Measurements from ENCODE around the gene KSR2.
"Not testable (repeated sequence)": the region's sequence is repeated elsewhere in the genome, so short reads cannot be mapped to it uniquely, and the experiment has no call there.

KSR2 gene

DNA sequence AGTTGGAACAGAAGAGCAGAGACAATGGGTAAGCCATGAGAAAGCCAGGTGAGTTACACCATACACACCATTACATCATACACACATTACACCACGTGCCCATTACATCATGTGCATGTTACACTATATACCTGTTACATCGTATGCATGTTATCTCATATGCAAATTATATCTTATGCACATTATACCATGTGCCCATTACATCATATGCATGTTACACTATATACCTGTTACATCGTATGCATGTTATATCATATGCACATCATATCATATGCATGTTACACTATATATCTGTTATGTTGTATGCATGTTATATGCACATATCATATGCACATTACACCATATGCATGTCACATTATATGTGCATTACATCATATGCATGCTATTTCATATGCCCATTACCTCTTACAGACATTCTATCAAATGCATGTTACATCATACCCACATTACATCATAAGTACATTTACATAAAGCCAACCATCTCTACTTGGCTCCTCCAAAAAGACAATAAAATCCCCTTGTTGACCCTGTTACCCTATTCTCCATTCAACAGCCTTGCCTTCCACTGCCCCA is 207.2 kb downstream of the KSR2 start:
- in situ Hi-C loops (cut with HindIII; ENCODE audit: low pct_ligation_motif_present, low sequenced_read_pairs), result no loop called here
- no peaks in the 10 kb centered on the region for H3K27me3 ChIP-seq (replicated peaks)
- TF ChIP-seq, protein P1, sequence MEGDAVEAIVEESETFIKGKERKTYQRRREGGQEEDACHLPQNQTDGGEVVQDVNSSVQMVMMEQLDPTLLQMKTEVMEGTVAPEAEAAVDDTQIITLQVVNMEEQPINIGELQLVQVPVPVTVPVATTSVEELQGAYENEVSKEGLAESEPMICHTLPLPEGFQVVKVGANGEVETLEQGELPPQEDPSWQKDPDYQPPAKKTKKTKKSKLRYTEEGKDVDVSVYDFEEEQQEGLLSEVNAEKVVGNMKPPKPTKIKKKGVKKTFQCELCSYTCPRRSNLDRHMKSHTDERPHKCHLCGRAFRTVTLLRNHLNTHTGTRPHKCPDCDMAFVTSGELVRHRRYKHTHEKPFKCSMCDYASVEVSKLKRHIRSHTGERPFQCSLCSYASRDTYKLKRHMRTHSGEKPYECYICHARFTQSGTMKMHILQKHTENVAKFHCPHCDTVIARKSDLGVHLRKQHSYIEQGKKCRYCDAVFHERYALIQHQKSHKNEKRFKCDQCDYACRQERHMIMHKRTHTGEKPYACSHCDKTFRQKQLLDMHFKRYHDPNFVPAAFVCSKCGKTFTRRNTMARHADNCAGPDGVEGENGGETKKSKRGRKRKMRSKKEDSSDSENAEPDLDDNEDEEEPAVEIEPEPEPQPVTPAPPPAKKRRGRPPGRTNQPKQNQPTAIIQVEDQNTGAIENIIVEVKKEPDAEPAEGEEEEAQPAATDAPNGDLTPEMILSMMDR (IDR thresholded peaks at IDR 0.05; ENCODE audit: low read depth, low read length, missing control alignments), result no peak
- DNase-seq, result no peak
- no peak overlapping the region for H3K4me3 ChIP-seq (ENCODE audit: low read depth, low read length)
- H3K36me3 ChIP-seq (replicated peaks), result no peaks in the 10 kb centered on the region
- no peak overlapping the region for H3K27ac ChIP-seq

DNA sequence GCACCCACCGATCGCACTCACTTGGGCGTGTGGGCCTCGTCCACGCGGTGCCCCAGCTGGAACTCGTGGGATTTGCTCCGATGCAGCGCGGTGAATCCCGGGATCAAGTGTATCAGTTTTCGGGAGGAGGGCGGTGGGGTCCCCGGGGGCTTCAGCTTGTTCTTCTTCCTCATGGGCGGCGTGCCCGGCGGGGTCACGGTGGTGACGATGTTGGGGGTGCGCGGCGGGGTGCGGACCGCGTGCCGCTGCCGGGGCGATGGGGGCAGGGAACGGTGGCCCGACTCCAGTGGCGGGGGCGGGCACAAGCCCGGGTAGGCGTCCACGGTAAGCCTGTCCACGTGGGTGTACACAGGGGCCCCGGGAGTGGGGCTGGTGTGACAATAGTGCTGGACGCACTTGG is 207.8 kb downstream of the KSR2 start:
- H3K27me3 ChIP-seq (replicated peaks), result no peaks in the 10 kb centered on the region
- in situ Hi-C loops (cut with HindIII; ENCODE audit: low pct_ligation_motif_present, low sequenced_read_pairs), result no loop called here
- TF ChIP-seq, protein P1 (IDR thresholded peaks at IDR 0.05; ENCODE audit: low read depth, low read length, missing control alignments), result no peak
- no peak overlapping the region for H3K27ac ChIP-seq
- no peaks in the 10 kb centered on the region for H3K36me3 ChIP-seq (replicated peaks)
- DNase-seq, result no peak
- H3K4me3 ChIP-seq (ENCODE audit: low read depth, low read length), result no peak overlapping the region

DNA sequence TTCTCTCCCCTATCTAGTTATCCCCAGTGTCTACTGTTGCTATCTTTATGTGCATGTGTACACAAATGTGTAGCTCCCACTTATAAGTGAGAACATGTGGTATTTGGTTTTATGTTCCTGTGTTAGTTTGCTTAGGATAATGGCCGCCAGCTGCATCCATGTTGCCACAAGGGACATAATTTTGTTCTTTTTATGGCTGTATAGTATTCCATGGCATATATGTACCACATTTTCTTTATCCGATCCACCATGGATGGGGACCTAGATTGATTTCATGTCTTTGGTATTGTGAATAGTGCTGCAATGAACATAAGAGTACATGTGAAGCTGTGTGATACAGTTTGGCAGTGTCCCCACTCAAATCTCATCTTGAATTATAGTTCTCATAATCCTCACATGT is 218.1 kb downstream of the KSR2 start:
- DNase-seq, result no peak
- TF ChIP-seq, protein P1 (IDR thresholded peaks at IDR 0.05; ENCODE audit: low read depth, low read length, missing control alignments), result no peak
- Histone ChIP-seq H3K4me3 (ENCODE audit: low read depth, low read length) (no peak overlapping the region), H3K27ac (no peak overlapping the region), H3K36me3 (replicated peaks) (no peaks in the 10 kb centered on the region), H3K27me3 (replicated peaks) (no peaks in the 10 kb centered on the region)
- in situ Hi-C loops (cut with HindIII; ENCODE audit: low pct_ligation_motif_present, low sequenced_read_pairs), result no loop called here

DNA sequence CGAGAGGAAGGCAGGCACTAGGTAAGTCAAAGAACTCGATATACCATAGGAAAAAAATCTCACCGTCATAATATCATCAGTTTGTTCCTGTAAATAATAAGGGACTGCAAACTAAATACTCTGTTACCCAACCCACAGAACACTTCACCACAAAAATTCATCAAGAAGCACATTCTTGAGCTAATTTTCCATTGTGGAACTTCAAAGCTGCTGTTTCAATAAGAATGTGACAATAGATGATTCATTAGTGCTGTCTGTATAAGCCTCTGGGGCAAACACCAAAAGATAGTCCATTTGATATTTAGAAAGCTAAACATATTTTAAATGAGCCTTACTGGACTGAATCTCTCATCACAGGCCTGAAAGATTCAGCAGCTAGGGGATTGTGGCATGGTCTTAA is 219.4 kb downstream of the KSR2 start:
- H3K27ac ChIP-seq, result no peak overlapping the region
- no peaks in the 10 kb centered on the region for H3K27me3 ChIP-seq (replicated peaks)
- no peak for DNase-seq
- H3K4me3 ChIP-seq (ENCODE audit: low read depth, low read length), result no peak overlapping the region
- in situ Hi-C loops (cut with HindIII; ENCODE audit: low pct_ligation_motif_present, low sequenced_read_pairs), result no loop called here
- no peaks in the 10 kb centered on the region for H3K36me3 ChIP-seq (replicated peaks)
- TF ChIP-seq, protein P1 (IDR thresholded peaks at IDR 0.05; ENCODE audit: low read depth, low read length, missing control alignments), result no peak

DNA sequence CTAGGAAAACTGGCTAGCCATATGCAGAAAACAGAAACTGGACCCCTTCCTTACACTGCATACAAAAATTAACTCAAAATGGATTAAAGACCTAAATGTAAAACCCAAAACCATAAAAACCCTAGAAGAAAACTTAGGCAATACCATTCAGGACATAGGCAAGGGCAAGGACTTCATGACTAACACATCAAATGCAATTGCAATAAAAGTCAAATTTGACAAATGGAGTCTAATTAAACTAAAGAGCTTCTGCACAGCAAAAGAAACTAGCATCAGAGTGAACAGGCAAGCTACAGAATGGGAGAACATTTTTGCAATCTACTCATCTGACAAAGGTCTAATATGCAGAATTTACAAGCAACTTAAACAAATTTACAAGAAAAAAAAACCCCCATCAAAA is 222.4 kb downstream of the KSR2 start:
- H3K27ac ChIP-seq; in situ Hi-C loops (cut with HindIII; ENCODE audit: low pct_ligation_motif_present, low sequenced_read_pairs); DNase-seq; H3K4me3 ChIP-seq (ENCODE audit: low read depth, low read length); H3K27me3 ChIP-seq (replicated peaks); H3K36me3 ChIP-seq (replicated peaks): not testable (repeated sequence)

DNA sequence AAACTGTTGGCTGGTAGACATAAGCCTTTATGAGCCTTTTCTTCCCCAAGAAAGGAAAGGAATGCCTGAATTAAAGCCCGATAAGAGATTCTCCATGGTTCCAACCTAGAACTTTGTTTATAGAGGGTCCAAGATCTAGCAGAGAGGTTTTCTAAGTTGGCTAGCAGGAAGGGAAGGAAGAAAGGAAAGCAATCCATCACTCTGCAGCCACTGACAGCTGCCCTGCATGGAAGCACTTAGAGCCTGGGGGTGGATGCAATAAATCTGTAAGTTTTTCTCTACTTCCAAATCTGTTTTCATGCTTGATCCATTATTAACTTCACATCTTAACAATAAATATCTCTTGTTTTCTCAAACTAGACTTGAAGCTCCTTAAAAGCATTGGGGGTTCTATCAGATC is 224.4 kb downstream of the KSR2 start:
- H3K36me3 ChIP-seq (replicated peaks), result no peaks in the 10 kb centered on the region
- DNase-seq, result no peak
- TF ChIP-seq, protein P1 (IDR thresholded peaks at IDR 0.05; ENCODE audit: low read depth, low read length, missing control alignments), result no peak
- no peak overlapping the region for H3K27ac ChIP-seq
- no peak overlapping the region for H3K4me3 ChIP-seq (ENCODE audit: low read depth, low read length)
- in situ Hi-C loops (cut with HindIII; ENCODE audit: low pct_ligation_motif_present, low sequenced_read_pairs), result no loop called here
- no peaks in the 10 kb centered on the region for H3K27me3 ChIP-seq (replicated peaks)

Measured in brain microvascular endothelial cell (primary cell).